KOPT-K1 (cell line): Measurements from ENCODE around the gene MYOF.
"Not testable (repeated sequence)": the region's sequence is repeated elsewhere in the genome, so short reads cannot be mapped to it uniquely, and the experiment has no call there.

Source experiments
- H3K27ac ChIP-seq: fragments of 200-600 bp; sonication (generic); 2 replicates; pipeline ENCODE4 v1.5.1; 2016; ENCODE audit warnings: antibody characterized with exemption, mild to moderate bottlenecking, low read depth, low read length; ENCODE audit not compliant: poor library complexity, severe bottlenecking
- H3K36me3 ChIP-seq: fragments of 200-600 bp; sonication (generic); 2 replicates; pipeline ENCODE4 v1.5.1; 2017; ENCODE audit warnings: antibody characterized with exemption, mild to moderate bottlenecking, low read length, moderate library complexity; ENCODE audit not compliant: insufficient read depth
- H3K9me3 ChIP-seq: fragments of 200-600 bp; sonication (generic); 2 replicates; pipeline ENCODE4 v1.5.1; 2017; ENCODE audit warnings: antibody characterized with exemption, low read length, mild to moderate bottlenecking; ENCODE audit not compliant: insufficient read depth, poor library complexity, severe bottlenecking

Gene MYOF

GRCh38 chr10:93436591-93437085, 45.5 kb downstream of the MYOF start:
- Histone ChIP-seq H3K36me3 (no peaks in the 10 kb centered on the region), H3K9me3 (no peaks in the 10 kb centered on the region), H3K27ac (no peak overlapping the region)

GRCh38 chr10:93435621-93436397, 46.3 kb downstream of the MYOF start:
- no peaks in the 10 kb centered on the region for H3K36me3 ChIP-seq
- no peak overlapping the region for H3K27ac ChIP-seq
- no peaks in the 10 kb centered on the region for H3K9me3 ChIP-seq

- no peaks in the 10 kb centered on the region for H3K36me3 ChIP-seq
- H3K27ac ChIP-seq: no peak overlapping the region
- no peaks in the 10 kb centered on the region for H3K9me3 ChIP-seq
Measured at GRCh38 chr10:93434991-93435491, 47.1 kb downstream of the MYOF start.

GRCh38 chr10:93431361-93431760, 50.8 kb downstream of the MYOF start:
- Histone ChIP-seq H3K9me3 (no peaks in the 10 kb centered on the region), H3K27ac (no peak overlapping the region), H3K36me3 (no peaks in the 10 kb centered on the region)

- H3K27ac ChIP-seq: no peak overlapping the region
Measured at GRCh38 chr10:93425861-93426260, 56.3 kb downstream of the MYOF start.

GRCh38 chr10:93422118-93422517, 60.0 kb downstream of the MYOF start:
- Histone ChIP-seq H3K27ac (no peak overlapping the region), H3K36me3 (no peaks in the 10 kb centered on the region), H3K9me3 (no peaks in the 10 kb centered on the region)

More at GRCh38 chr10:93425861-93426260, 56.3 kb downstream of the MYOF start:
- Histone ChIP-seq H3K36me3 (no peaks in the 10 kb centered on the region), H3K9me3 (no peaks in the 10 kb centered on the region)

GRCh38 chr10:93420944-93421825, 60.9 kb downstream of the MYOF start:
- Histone ChIP-seq H3K27ac (no peak overlapping the region), H3K36me3 (no peaks in the 10 kb centered on the region), H3K9me3 (no peaks in the 10 kb centered on the region)

GRCh38 chr10:93420091-93420490, 62.0 kb downstream of the MYOF start:
- Histone ChIP-seq H3K27ac (no peak overlapping the region), H3K36me3 (no peaks in the 10 kb centered on the region), H3K9me3 (no peaks in the 10 kb centered on the region)

- not testable (repeated sequence) for H3K9me3 ChIP-seq, H3K27ac ChIP-seq, H3K36me3 ChIP-seq
Measured at GRCh38 chr10:93419016-93419415, 63.1 kb downstream of the MYOF start.

GRCh38 chr10:93417921-93418320, 64.2 kb downstream of the MYOF start:
- Histone ChIP-seq H3K36me3 (no peaks in the 10 kb centered on the region), H3K9me3 (no peaks in the 10 kb centered on the region), H3K27ac (no peak overlapping the region)

- no peaks in the 10 kb centered on the region for H3K9me3 ChIP-seq
- H3K36me3 ChIP-seq: no peaks in the 10 kb centered on the region
- H3K27ac ChIP-seq: no peak overlapping the region
Measured at GRCh38 chr10:93417266-93417665, 64.9 kb downstream of the MYOF start.

- no peaks in the 10 kb centered on the region for H3K9me3 ChIP-seq
- H3K36me3 ChIP-seq: no peaks in the 10 kb centered on the region
- H3K27ac ChIP-seq: no peak overlapping the region
Measured at GRCh38 chr10:93416824-93417223, 65.3 kb downstream of the MYOF start.

- H3K36me3 ChIP-seq: no peaks in the 10 kb centered on the region
- H3K27ac ChIP-seq: no peak overlapping the region
- H3K9me3 ChIP-seq: no peaks in the 10 kb centered on the region
Measured at GRCh38 chr10:93415693-93416092, 66.4 kb downstream of the MYOF start.

- Histone ChIP-seq H3K27ac (peak overlapping the region; percentile 86), H3K9me3 (no peaks in the 10 kb centered on the region), H3K36me3 (no peaks in the 10 kb centered on the region)
Measured at GRCh38 chr10:93413252-93413689, 68.9 kb downstream of the MYOF start.

GRCh38 chr10:93412801-93413200, 69.3 kb downstream of the MYOF start:
- Histone ChIP-seq H3K36me3 (no peaks in the 10 kb centered on the region), H3K27ac (peak overlapping the region; percentile 86), H3K9me3 (no peaks in the 10 kb centered on the region)
